PC-3 (cell line): ENCODE results near the gene KCTD15. TPM values are rescaled to one million over a fixed set of nuclear protein-coding genes. Genes with fewer than 3 reads are reported as not detected.

Experiments
- ATAC-seq: fragments of 200-7000 bp; cut with Tn5 transposase; 2 replicates; pipeline ENCODE4 v1.9.1; 2020; ENCODE audit warnings: mild to moderate bottlenecking, moderate library complexity
- BruUV-seq: library from RNA; stranded (reverse); fragments of 400-500 nt; replicated peaks from 2 replicates; lab custom pipeline; 2021; lab: Mats Ljungman, UMichigan
- CTCF ChIA-PET: fragments of 300-600 bp; sonication (Branson Sonifier 250); formaldehyde crosslinking; loops from one replicate; lab custom pipeline; 2022; ENCODE audit warnings: antibody characterized with exemption; lab: Charles Lee
- POLR2A ChIA-PET: fragments of 300-600 bp; sonication (Branson Sonifier 250); formaldehyde crosslinking; loops from one replicate; lab custom pipeline; 2022; ENCODE audit warnings: antibody characterized with exemption; ENCODE audit not compliant: unreplicated experiment; lab: Charles Lee
- DNase-seq: peaks from one replicate; pipeline ENCODE4 v3.0.0-alpha.2; 2015
- H2AFZ ChIP-seq: fragments of 300-600 bp; sonication (generic); 2 replicates; pipeline ENCODE4 v1.6.0; 2016; ENCODE audit warnings: antibody characterized with exemption, low read length
- H3F3A ChIP-seq: fragments of 300-600 bp; sonication (generic); one replicate; pipeline ENCODE4 v1.6.0; 2017; ENCODE audit warnings: antibody characterized with exemption, low read length, control low read depth, mild to moderate bottlenecking; ENCODE audit not compliant: unreplicated experiment
- H3K27ac ChIP-seq: fragments of 300-600 bp; sonication (generic); 2 replicates; pipeline ENCODE4 v1.5.1; 2016; ENCODE audit warnings: mild to moderate bottlenecking, low read length
- H3K27me3 ChIP-seq: fragments of 300-600 bp; sonication (generic); 2 replicates; pipeline ENCODE4 v1.6.1; 2016; ENCODE audit warnings: low read length, mixed read lengths
- H3K36me3 ChIP-seq: fragments of 300-600 bp; sonication (generic); 2 replicates; pipeline ENCODE4 v1.6.1; 2016; ENCODE audit warnings: low read depth, mixed run types, low read length, mixed read lengths
- H3K4me1 ChIP-seq: fragments of 300-600 bp; sonication (generic); 2 replicates; pipeline ENCODE4 v1.5.1; 2016; ENCODE audit warnings: low read length; ENCODE audit not compliant: insufficient read depth
- H3K4me2 ChIP-seq: fragments of 300-600 bp; sonication (generic); 2 replicates; pipeline ENCODE4 v1.6.0; 2016; ENCODE audit warnings: low read length
- H3K4me3 ChIP-seq: fragments of 300-600 bp; sonication (generic); 2 replicates; pipeline ENCODE4 v1.5.1; 2016; ENCODE audit warnings: mild to moderate bottlenecking, low read length, mixed read lengths
- H3K79me2 ChIP-seq: fragments of 300-600 bp; sonication (generic); 2 replicates; pipeline ENCODE4 v1.6.1; 2017; ENCODE audit warnings: low read length, mixed read lengths
- H3K9ac ChIP-seq: fragments of 300-600 bp; sonication (generic); 2 replicates; pipeline ENCODE4 v1.6.0; 2016; ENCODE audit warnings: mild to moderate bottlenecking, low read length
- H3K9me2 ChIP-seq: fragments of 300-600 bp; sonication (generic); replicated peaks from 2 replicates; pipeline ENCODE4 v1.6.1; 2016; ENCODE audit warnings: mixed run types, low read length, mixed read lengths
- H3K9me3 ChIP-seq: fragments of 300-600 bp; sonication (generic); 2 replicates; pipeline ENCODE4 v1.6.1; 2016; ENCODE audit warnings: low read length, mixed read lengths
- H4K20me1 ChIP-seq: fragments of 300-600 bp; sonication (generic); 2 replicates; pipeline ENCODE4 v1.6.1; 2016; ENCODE audit warnings: low read length, mixed read lengths
- CTCF ChIP-seq: fragments of 300-600 bp; sonication (generic); conservative IDR thresholded peaks from 2 replicates; pipeline ENCODE4 v1.5.1; 2017; ENCODE audit warnings: antibody characterized with exemption, low read depth, mild to moderate bottlenecking, low read length
- EZH2 ChIP-seq: fragments of 300-600 bp; sonication (generic); IDR thresholded peaks from one replicate; pipeline ENCODE4 v1.6.1; 2017; ENCODE audit warnings: antibody characterized with exemption, mild to moderate bottlenecking, low read length; ENCODE audit not compliant: unreplicated experiment
- EZH2phosphoT487 ChIP-seq: fragments of 300-600 bp; sonication (generic); IDR thresholded peaks from 2 replicates; pipeline ENCODE4 v1.6.1; 2018; ENCODE audit warnings: mild to moderate bottlenecking, antibody characterized with exemption, low read length, borderline replicate concordance
- intact Hi-C: fragments of 100-400 bp; cut with micrococcal nuclease; formaldehyde crosslinking; loops from 2 replicates; pipeline ENCODE4 v1.9.0; 2023
- total RNA-seq: library from RNA; depleted of rRNA; stranded (reverse); fragments of >200 nt; gene quantifications from 2 replicates; pipeline ENCODE4 v1.2.3, GENCODE V29; 2014

Gene KCTD15
- total RNA-seq, 1 experiment from 2014 or later, result 58.2 TPM

DNA sequence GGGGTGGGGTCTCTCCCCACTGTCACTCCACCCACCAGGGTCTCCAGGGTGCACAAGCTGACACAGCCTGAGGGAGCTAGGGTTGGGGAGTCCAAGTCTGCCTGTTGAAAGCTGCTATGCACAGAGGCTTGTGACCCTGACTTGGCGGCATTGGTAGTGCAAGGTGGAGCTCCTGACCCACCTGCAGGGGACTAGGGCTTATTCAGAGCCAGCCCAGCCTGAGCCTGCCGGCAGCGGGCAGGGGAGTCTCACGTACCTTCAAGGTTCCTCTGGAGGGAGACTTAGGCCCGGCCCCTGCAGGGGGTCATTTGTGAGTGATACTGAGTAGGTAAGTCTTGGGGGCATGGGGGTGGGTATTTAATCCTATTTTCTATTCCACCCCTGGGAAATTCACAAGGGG lies 4.7 kb downstream of the KCTD15 start:
- ATAC-seq (no peak), DNase-seq (no peak)
- no peak for TF ChIP-seq CTCF
- TF ChIP-seq EZH2, result no peak
- TF ChIP-seq EZH2phosphoT487, result no peak
- intact Hi-C loops, result no loop called here
- H3F3A ChIP-seq, result no peaks in the 10 kb centered on the region
- no peaks in the 10 kb centered on the region; the same call in 1 of the 2 replicates for H3K36me3 ChIP-seq
- H3K4me3 ChIP-seq, result no peak overlapping the region
- no peaks in the 10 kb centered on the region for H3K27me3 ChIP-seq
- no peak overlapping the region for H3K4me2 ChIP-seq
- BruUV-seq, result no TSS peak
- H3K9me2 ChIP-seq, result no peaks in the 10 kb centered on the region
- 0 out of 2 replicates have a peak, but pooled peaks cover 3% of the 10 kb centered on the region for H3K4me1 ChIP-seq
- peaks cover 12% of the 10 kb centered on the region for H3K79me2 ChIP-seq
- no peak overlapping the region for H3K27ac ChIP-seq
- CTCF ChIA-PET, result no interaction called here
- no peaks in the 10 kb centered on the region for H3K9me3 ChIP-seq
- no peak overlapping the region for H2AFZ ChIP-seq
- POLR2A ChIA-PET, result no interaction called here
- H3K9ac ChIP-seq, result no peak overlapping the region
- no peaks in the 10 kb centered on the region for H4K20me1 ChIP-seq

DNA sequence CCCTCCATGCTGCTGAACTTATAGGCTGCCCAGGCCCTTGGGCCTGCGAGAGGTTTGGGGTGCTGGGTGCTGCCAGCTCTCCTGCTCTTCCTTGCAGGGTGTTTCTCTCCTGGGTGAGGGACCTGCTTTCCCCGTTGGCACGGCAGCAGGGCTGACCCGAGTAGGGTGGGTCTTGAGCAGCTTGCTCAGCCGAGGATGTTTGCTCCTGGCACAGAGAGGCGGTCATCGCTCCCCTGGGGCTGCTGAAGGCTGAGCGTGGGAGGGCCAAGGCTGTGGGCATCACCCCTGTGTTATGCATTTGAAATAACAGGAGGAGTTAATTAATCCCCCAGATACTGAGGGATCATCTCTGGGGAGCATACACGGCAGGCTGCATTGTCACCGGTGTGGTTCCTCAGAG lies 5.3 kb downstream of the KCTD15 start:
- Histone ChIP-seq H3K9me3 (no peaks in the 10 kb centered on the region), H3K27me3 (no peaks in the 10 kb centered on the region), H3F3A (no peaks in the 10 kb centered on the region), H3K36me3 (no peaks in the 10 kb centered on the region; the same call in 1 of the 2 replicates), H3K79me2 (peaks cover 10% of the 10 kb centered on the region), H3K9me2 (no peaks in the 10 kb centered on the region), H3K4me3 (no peak overlapping the region), H3K9ac (no peak overlapping the region), H3K4me1 (0 out of 2 replicates have a peak, but pooled peaks cover 3% of the 10 kb centered on the region), H3K4me2 (no peak overlapping the region), H4K20me1 (no peaks in the 10 kb centered on the region), H2AFZ (no peak overlapping the region), H3K27ac (no peak overlapping the region)
- DNase-seq (no peak), ATAC-seq (no peak)
- ChIA-PET CTCF (no interaction called here), POLR2A (no interaction called here)
- intact Hi-C loops, result no loop called here
- no TSS peak for BruUV-seq
- TF ChIP-seq CTCF (no peak), EZH2phosphoT487 (no peak)

DNA sequence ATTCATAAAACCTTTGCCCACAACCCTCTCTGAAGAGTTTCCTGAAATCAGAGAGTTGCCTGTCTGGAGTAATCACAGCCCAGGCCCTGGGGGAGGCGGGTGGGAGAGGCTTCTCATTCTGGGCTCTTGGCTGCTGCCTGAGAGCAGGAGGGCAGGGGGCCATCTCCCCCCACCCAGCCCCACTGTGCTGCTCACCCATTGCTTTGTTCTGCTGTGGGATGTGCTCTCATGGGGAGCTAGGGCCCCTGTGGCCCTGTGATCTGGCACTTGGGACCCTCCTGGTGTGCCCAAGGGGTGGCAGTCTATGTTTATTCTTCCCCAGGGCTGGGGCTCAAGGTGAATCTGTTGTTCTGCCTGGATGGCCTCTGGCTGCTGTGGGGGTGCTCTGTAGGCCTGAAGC lies 6.1 kb downstream of the KCTD15 start:
- Histone ChIP-seq H3K27ac (no peak overlapping the region), H3K9ac (no peak overlapping the region), H3F3A (no peaks in the 10 kb centered on the region), H3K4me3 (no peak overlapping the region), H3K9me2 (no peaks in the 10 kb centered on the region), H3K4me1 (0 out of 2 replicates have a peak, but pooled peaks cover 3% of the 10 kb centered on the region), H3K36me3 (no peaks in the 10 kb centered on the region; the same call in 1 of the 2 replicates), H2AFZ (no peak overlapping the region), H4K20me1 (no peaks in the 10 kb centered on the region), H3K4me2 (no peak overlapping the region), H3K27me3 (no peaks in the 10 kb centered on the region), H3K79me2 (peaks cover 4% of the 10 kb centered on the region; the same call in 1 of the 2 replicates), H3K9me3 (no peaks in the 10 kb centered on the region)
- intact Hi-C loops, result no loop called here
- CTCF ChIA-PET, result no interaction called here
- no TSS peak for BruUV-seq
- TF ChIP-seq EZH2phosphoT487, result no peak
- POLR2A ChIA-PET, result no interaction called here
- no peak for DNase-seq
- ATAC-seq, result no peak
